Stimulated activated CD4-positive, alpha-beta T cell treated with anti-CD3 and anti-CD28 coated beads, Interleukin-1b, Interleukin-23, amount 100 ng/mL, for 48 hours (primary cell): ENCODE data around the gene SAMD1.
"Not testable (repeated sequence)": the region's sequence is repeated elsewhere in the genome, so short reads cannot be mapped to it uniquely, and the experiment has no call there.

Source experiments
- DNase-seq: peaks from one replicate; pipeline ENCODE4 v3.0.0-alpha.2; 2020

The SAMD1 gene

GRCh38 chr19:14058182-14059092 lies 32.1 kb downstream of the SAMD1 start:
- DNase-seq, result no peak

GRCh38 chr19:14056741-14057356 lies 33.7 kb downstream of the SAMD1 start:
- DNase-seq, result no peak

GRCh38 chr19:14056069-14056666 lies 34.4 kb downstream of the SAMD1 start:
- no peak for DNase-seq

DNA sequence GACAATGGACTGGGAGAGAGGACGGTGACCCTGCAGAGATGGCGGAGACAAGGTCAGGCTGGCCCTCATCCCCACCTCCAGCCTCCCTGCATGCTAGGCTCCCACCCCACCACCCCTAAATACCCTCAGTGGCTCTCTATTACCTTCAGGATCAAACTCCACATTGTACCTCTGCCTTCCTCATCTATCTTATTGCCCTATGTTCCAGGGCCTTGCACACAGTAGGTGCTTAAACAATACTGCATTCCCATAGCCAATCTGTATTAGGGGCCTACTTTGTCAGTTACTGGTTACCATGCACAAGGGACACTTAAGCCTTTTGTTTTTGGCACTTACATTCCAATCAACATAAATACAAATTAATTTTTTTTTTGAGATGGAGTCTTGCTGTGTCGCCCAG lies 35.2 kb downstream of the SAMD1 start:
- DNase-seq, result no peak

DNA sequence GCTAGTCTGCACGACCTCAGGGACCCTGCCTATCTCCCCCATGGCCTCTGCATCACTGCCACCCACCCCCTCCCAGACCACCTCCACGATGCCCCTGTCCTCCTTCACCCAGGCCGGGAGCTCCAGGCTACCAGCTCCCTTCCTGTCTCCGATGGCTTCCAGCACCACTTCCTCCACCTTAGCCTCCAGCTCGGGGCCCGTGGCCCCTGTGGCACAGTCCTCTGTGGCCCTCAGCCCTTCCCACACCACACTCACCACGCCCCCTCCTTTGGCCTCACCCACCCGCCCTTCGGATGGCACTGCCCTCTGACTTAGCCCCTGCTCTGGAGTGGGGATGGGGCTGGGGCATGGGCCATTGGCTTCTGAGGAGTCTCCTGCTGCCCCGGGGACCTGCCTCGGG lies 35.8 kb downstream of the SAMD1 start:
- no peak for DNase-seq

- no peak for DNase-seq
Observed at GRCh38 chr19:14054099-14054498, 36.5 kb downstream of the SAMD1 start.

GRCh38 chr19:14053500-14053899 lies 37.1 kb downstream of the SAMD1 start:
- no peak for DNase-seq

DNA sequence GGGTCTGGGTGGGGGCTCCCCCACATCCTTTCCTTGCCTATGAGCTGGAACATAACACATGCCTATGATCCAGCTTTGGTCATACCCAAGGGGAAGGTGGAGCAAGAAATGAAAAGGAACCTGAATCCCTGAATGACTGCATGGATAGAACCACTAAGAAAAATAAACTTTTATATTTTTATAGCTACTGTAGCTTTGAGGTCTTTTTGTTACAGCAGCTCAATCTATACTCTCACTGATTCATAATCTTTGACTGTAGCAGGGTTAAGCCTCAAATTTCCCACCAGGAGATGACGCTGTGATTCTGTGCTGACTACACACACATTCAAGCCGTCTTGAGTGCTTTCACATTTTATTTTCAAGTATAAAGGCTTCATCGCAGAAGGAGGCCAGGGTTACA lies 37.5 kb downstream of the SAMD1 start:
- no peak for DNase-seq

DNA sequence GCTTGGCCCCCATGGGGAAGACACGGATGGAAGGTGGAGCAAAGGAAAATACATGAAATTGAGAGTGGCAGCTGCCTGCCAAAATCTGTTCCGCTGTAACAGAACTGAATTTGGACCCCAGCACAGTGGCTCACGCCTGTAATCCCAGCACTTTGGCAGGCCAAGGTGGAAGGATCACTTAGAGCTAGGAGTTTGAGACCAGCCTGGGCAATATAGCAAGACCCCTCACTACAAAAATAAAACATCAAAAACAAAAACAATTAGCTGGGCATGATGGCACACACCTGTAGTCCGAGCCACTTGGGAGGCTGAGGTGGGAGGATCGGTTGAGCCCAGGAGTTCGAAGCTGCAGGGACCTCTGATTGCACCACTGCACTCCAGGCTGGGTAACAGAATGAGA lies 38.1 kb downstream of the SAMD1 start:
- no peak for DNase-seq

GRCh38 chr19:14051980-14052379 lies 38.6 kb downstream of the SAMD1 start:
- DNase-seq, result no peak

GRCh38 chr19:14050961-14051360 lies 39.6 kb downstream of the SAMD1 start:
- not testable (repeated sequence) for DNase-seq

DNA sequence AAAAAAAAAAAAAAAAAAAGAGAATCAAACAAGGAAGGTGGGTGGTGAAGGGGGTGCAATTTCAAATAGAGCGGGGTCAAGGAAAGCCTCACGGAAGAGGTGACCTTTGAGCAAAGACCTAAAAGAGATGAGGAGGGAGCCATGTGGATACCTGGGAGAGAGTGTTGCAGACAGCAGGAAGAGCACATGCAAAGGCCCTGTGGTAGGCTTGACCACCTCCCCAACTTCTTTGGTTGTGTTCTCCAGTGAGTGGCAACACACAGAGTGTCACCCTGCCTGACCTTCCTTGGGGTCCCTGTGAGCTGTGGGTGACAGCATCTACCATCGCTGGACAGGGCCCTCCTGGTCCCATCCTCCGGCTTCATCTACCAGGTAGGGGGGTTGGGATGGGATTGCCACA lies 40.0 kb downstream of the SAMD1 start:
- DNase-seq, result no peak

- peak; percentile 79 for DNase-seq
Observed at GRCh38 chr19:14048443-14049153, 42.0 kb downstream of the SAMD1 start.

DNA sequence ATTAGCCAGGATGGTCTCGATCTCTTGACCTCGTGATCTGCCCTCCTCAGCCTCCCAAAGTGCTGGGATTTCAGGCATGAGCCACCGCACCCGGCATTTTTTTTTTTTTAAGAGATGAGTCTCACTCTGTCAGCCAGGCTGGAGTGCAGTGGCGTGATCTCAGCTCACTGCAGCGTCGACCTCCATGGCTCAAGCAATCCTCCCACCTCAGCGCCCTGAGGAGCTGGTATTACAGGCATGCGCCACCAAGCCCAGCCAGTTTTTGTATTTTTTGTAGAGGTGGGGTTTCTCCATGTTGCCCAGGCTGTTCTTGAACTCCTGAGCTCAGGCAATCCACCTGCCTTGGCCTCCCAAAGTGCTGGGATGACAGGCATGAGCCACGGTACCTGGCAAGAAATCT lies 42.7 kb downstream of the SAMD1 start:
- DNase-seq, result not testable (repeated sequence)

GRCh38 chr19:14042659-14043608 lies 47.6 kb downstream of the SAMD1 start:
- DNase-seq, result not testable (repeated sequence)

DNA sequence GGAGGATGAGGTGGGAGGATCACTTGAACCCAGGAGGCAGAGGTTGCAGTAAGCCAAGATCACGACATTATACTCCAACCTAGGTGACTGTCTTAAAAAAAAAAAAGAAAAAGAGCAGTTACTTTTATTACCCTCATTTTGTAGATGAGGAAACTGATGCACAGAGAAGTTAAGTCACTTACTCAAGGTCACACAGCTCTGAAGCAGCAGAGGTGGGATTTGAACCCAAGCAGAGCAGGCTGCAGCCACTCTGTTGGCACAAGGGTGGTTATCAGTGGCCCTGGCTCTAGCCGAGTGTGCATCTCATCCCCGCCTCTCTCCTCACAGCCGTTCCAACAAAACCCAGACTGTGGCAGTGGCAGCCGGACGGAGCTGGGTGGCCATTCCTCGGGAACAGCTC lies 51.4 kb downstream of the SAMD1 start:
- no peak for DNase-seq
